GM23248 (cell line): ENCODE measurements around the gene KIAA1549.

ENCODE experiments used
- EZH2 ChIP-seq: fragments of 200-600 bp; sonication (generic); IDR thresholded peaks from 2 replicates; pipeline ENCODE4 v1.6.1; 2018; ENCODE audit warnings: antibody characterized with exemption, mild to moderate bottlenecking; ENCODE audit not compliant: insufficient read depth, poor library complexity, severe bottlenecking
- EZH2phosphoT487 ChIP-seq: fragments of 200-600 bp; sonication (generic); IDR thresholded peaks from 2 replicates; pipeline ENCODE4 v1.6.1; 2018; ENCODE audit warnings: antibody characterized with exemption, moderate library complexity, mild to moderate bottlenecking, low read depth; ENCODE audit not compliant: insufficient read depth

GRCh38 chr7:138929969-138930368 is 51.2 kb downstream of the KIAA1549 start:
- TF ChIP-seq EZH2: no peak
- TF ChIP-seq EZH2phosphoT487: no peak
